Measurements from ENCODE around the gene PITX3. TPM values are rescaled to one million over a fixed set of nuclear protein-coding genes. Genes with fewer than 3 reads are reported as not detected.

The PITX3 gene
- total and polyA plus RNA-seq, 9 of the 15 experiments (the other 6 are each of a cell fraction or from before 2014, with no cell fraction given): 0.30 to 0.98 (median 0.95) TPM; not detected in 6

- H2AFZ ChIP-seq (ENCODE audit: low read depth, low read length): no peak overlapping the region
- H3K9ac ChIP-seq (ENCODE audit: insufficient read depth in 1 of 2, low read depth in 2 of 2, low read length in 2 of 2): no peak overlapping the region
- intact Hi-C loops (cut with micrococcal nuclease): no loop called here
- H3K9me1 ChIP-seq (ENCODE audit: control insufficient read depth, insufficient read depth, low read length): no peaks in the 10 kb centered on the region
- H3K4me2 ChIP-seq (ENCODE audit: insufficient read depth, low read length): no peak overlapping the region
- no peaks in the 10 kb centered on the region for H3K79me2 ChIP-seq (ENCODE audit: control insufficient read depth, insufficient read depth, low read length)
- H3K36me3 ChIP-seq (ENCODE audit: control insufficient read depth, insufficient read depth, low read length): no peaks in the 10 kb centered on the region
- no peak overlapping the region for H3K27ac ChIP-seq (ENCODE audit: extremely low read depth, low read depth, low read length)
- TF ChIP-seq PRDM10 (IDR thresholded peaks at IDR 0.05; ENCODE audit: partially characterized antibody) (peak; percentile 61), CTCF (IDR thresholded peaks at IDR 0.05 in 2 of 3, conservative IDR thresholded peaks at IDR 0.05 in 1 of 3; ENCODE audit: insufficient read depth in 2 of 3, low read depth in 1 of 3, low read length in 3 of 3) (0 out of 6 replicates have a peak, but pooled peaks of 2 of the 3 experiments have one; percentile 4 to 18), SMAD1 (IDR thresholded peaks at IDR 0.05; ENCODE audit: low read depth, low read length, partially characterized antibody) (no peak)
- no peak for ATAC-seq
- ChIA-PET POLR2A (interaction anchor here (0.9 kb wide), 1 partner anchor 11 kb away, joined by 5 read pairs; no protein-coding TSS in a partner anchor), CTCF (ENCODE audit: low intra/inter-chr PET ratio) (no interaction called here)
- DNase-seq (ENCODE audit: extremely low read depth in 1 of 4, low spot score in 3 of 4): peak in 2 of 4 experiments; percentile 24 to 25
- peaks cover 0 to 4% of the 10 kb centered on the region in 2 experiments; a peak in 1 of 5 replicates for H3K27me3 ChIP-seq (ENCODE audit: control insufficient read depth in 2 of 2, insufficient read depth in 2 of 2, low read length in 2 of 2)
- H3K4me1 ChIP-seq (replicated peaks in 1 of 2; ENCODE audit: control insufficient read depth in 2 of 2, insufficient read depth in 2 of 2, low read length in 2 of 2): peaks cover 6 to 17% of the 10 kb centered on the region in 2 experiments; a peak in 4 of 5 replicates
- H3K4me3 ChIP-seq: no peak overlapping the region
- no peaks in the 10 kb centered on the region for H4K20me1 ChIP-seq (replicated peaks; ENCODE audit: control insufficient read depth, insufficient read depth, low read length)
- WGBS (ENCODE audit: insufficient coverage, low coverage, missing lambda C conversion rate): 32% methylated on average over 2 of the region's 4 CpGs
- H3K9me3 ChIP-seq (replicated peaks; ENCODE audit: control insufficient read depth, insufficient read depth, low read depth, low read length): no peaks in the 10 kb centered on the region
- in situ Hi-C loops (cut with MboI): loop anchor here (25.0 kb wide), 1 partner anchor 350 kb away; no protein-coding TSS in a partner anchor
- no peak for FAIRE-seq
- BruUV-seq (replicated peaks): no TSS peak
Measured at GRCh38 chr10:102237711-102238252, 3.5 kb downstream of the PITX3 start.
